Activated naive CD4-positive, alpha-beta T cell treated with anti-CD3 and anti-CD28 coated beads, Interleukin-2, amount 50 U/mL, for 16 hours (primary cell): ENCODE results near the gene KCNAB2.

Source experiments
- DNase-seq: peaks from one replicate; pipeline ENCODE4 v3.0.0-alpha.2; 2020

The KCNAB2 gene

GRCh38 chr1:6134741-6135510, 89.2 kb downstream of the KCNAB2 start:
- no peak for DNase-seq

DNA sequence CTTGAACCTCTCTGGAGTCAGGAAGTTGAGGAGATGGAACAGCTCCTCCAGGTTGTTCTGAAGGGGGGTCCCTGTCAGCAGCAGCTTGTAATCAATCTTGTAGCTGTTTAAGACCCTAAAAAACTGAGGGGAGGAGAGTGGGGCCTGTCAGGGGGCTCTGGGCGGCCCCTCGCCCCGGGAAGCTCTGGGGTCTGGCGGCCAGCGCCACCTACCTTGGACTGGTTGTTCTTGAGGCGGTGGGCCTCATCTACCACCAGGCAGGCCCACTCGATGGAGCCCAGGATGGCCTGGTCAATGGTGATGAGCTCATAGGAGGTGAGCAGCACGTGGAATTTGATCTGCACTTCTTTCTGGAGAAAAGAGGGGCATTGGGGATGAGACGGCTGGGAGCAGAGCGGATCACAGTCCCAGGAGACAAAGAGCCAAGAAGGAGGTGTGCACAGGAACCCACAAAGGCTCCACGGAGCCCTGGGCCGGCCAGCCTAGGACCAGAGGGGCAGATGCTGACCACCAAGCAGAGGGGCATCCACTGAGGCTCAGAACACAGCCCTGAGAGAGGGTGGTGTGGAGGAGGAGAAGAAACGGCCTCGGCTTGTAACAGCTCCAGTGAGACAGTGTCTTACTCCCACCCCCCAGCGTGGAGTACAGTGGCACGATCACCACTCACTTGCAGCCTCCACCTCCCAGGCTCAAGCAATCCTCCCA, 91.0 kb downstream of the KCNAB2 start:
- DNase-seq = no peak

DNA sequence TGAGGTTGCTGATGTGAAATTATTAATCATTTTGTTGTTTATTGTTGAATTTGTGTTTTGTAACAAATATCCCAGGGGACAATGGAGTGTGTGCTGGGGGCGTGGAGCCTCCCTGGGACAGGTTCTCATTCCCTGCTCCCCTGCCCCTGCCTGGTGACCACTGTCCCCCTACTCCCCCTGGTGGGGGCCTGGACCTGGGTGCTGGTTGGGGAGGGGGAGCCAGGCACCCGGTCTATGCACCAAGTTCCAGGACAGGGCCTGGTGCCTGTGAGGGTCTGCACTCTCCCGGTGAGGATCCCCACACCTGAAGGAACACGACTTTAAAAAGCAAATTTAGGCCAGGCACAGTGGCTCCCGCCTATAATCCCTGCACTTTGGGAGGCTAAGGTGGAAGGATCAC, 92.1 kb downstream of the KCNAB2 start:
- no peak for DNase-seq

- DNase-seq = no peak
Measured at GRCh38 chr1:6140413-6140812, 94.7 kb downstream of the KCNAB2 start.

DNA sequence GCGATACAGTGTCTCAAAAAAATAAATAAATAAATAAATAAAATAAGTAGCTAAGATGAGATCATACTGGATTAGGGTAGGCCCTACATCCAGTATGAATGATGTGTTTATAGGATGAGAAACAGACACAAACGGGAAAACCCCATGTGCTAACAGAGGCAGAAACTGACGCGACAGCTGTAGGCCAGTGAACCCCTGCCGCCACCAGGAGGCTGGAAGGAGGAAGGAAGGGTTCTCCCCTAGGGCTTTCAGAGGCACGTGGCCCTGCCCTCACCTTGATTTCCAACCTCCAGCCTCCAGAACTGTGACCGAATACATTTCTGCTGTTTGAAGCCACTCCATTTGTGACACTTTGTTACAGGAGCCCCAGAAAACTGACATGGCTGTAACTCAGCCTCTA, 95.9 kb downstream of the KCNAB2 start:
- DNase-seq = no peak

- DNase-seq = no peak
Measured at GRCh38 chr1:6142036-6142621, 96.4 kb downstream of the KCNAB2 start.

DNA sequence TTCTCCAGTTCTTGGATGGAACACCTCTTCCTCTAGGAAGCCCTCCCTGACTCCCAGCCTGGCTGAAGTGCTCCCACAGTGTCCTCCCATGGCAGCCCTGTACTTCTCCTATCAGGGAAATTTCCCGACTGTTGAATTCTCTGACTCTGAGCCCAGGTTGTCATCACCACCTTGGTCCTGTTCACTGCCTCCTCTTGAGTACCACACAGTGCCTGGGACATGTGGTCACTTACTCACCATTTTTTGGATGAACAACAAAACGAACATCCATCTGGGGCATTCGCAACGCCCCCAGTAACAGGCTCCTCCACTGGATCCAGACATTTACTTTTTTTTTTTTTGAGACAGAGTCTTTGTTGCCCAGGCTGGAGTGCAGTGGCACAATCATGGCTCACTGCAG, 97.0 kb downstream of the KCNAB2 start:
- no peak for DNase-seq

DNA sequence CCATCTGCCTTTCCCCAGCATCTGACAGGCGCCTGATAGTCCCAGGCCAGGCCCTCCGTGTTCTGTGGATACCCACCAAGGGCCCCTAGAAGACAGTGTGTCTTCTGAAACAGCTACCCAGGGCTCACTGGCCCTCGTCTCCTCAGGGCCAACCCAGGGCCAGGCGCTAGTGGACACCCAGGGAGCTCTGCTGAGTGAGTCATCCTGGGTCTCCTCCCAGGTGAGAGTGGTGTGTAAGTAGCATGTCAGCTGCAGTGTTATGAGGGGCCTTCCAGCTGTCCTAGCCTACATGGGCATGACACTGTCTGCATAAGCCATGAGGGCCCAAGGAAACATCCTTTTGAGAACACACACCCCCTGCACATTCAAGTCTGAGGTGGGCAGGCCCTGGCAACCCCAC, 97.7 kb downstream of the KCNAB2 start:
- DNase-seq = no peak

GRCh38 chr1:6144175-6144574, 98.5 kb downstream of the KCNAB2 start:
- DNase-seq = no peak

- DNase-seq = no peak
Measured at GRCh38 chr1:6144647-6145395, 99.1 kb downstream of the KCNAB2 start.

GRCh38 chr1:6145396-6145750, 99.7 kb downstream of the KCNAB2 start:
- DNase-seq = no peak

DNA sequence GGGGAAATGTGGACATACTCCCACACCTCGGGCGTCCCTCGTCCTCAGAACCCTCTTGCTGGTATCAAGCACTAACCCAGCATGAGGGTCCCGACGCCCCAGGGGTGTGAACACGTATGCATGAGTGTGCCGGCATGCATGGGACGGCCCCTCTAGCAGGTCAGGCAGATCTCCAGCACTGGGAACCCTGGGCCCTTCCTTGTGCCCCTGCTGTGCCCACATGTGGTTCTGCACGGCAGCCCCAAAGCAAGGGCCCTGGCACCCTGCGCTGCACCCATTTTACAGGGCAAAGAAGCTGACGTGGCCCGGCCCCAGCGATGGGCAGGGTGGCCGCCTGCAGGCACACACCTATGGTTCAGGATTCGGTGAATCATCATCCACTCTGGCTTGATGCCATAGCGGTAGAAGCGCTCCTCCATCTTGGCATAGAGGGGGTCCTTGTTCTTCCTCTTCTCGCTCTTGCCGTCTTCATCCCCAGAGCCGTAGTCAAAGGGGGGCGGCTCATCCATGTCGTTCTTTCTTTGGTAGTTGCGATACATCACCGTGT, 100.2 kb downstream of the KCNAB2 start:
- DNase-seq = no peak

DNA sequence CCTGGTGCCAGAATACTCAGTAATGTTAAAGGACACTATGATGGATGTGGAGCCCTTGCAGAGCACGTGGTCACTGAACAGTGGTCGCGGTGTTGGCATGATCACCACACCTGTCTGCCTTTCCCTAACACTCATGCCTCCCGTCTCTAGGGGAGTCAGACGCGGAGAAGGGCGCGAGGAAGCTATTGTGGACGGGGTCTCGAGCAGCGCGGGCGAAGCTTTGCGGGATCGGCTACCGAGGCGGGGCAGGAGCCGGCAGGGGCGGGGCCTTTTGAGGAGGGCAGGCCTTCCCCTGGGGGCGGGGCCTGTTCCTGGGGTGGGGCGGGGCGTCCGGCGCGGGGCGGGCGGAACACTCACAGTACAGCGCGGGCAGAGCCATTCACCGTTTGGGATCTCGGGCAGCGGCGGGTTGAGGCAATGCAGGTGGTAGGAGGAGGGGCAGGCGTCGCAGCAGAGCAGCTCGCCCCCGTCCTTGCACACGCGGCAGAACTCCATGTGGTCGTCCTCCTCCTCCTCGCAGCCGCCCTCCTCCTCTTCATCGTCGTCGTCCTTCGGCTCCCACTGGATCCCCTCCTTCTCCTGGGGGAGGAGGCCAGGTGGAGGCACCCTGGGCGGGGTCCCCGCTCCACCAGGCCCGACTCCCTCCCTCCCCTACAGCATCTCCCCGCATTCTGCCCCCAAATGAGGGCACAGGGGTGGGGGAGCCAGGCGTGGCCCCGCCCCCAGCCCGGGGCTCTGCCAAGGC, 103.0 kb downstream of the KCNAB2 start:
- DNase-seq = peak; percentile 72

GRCh38 chr1:6149597-6149996, 103.9 kb downstream of the KCNAB2 start:
- DNase-seq = no peak

GRCh38 chr1:6150006-6150938, 104.6 kb downstream of the KCNAB2 start:
- no peak for DNase-seq
